ENCODE results near the gene CFTR.

Gene CFTR

GRCh38 chr7:117683430-117684175, 203.8 kb downstream of the CFTR start:
- TF ChIP-seq, protein P1, sequence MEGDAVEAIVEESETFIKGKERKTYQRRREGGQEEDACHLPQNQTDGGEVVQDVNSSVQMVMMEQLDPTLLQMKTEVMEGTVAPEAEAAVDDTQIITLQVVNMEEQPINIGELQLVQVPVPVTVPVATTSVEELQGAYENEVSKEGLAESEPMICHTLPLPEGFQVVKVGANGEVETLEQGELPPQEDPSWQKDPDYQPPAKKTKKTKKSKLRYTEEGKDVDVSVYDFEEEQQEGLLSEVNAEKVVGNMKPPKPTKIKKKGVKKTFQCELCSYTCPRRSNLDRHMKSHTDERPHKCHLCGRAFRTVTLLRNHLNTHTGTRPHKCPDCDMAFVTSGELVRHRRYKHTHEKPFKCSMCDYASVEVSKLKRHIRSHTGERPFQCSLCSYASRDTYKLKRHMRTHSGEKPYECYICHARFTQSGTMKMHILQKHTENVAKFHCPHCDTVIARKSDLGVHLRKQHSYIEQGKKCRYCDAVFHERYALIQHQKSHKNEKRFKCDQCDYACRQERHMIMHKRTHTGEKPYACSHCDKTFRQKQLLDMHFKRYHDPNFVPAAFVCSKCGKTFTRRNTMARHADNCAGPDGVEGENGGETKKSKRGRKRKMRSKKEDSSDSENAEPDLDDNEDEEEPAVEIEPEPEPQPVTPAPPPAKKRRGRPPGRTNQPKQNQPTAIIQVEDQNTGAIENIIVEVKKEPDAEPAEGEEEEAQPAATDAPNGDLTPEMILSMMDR (IDR thresholded peaks at IDR 0.05; ENCODE audit: low read depth, low read length, missing control alignments) = no peak
- DNase-seq (ENCODE audit: low read depth) = no peak
- no peak overlapping the region for H3K4me3 ChIP-seq (ENCODE audit: low read depth, low read length)

DNA sequence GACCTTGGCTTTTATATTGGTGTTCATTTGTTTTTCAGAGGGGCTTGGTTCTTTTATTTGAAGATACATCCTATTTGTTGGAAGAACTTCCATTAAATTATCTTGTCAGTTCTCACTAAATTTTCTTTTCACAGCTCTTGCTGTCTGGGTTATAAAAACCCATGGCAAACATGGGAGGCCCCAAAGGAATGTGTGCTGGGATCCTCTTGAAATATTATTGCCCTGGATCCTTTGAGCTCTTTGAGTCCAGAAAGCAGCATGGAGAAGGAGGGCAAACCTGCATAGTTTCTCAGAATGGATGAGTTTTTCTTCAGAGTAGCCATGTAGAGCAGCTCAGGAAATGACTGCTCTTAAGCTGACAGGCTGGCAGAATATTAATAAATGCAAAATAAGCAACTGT, 206.0 kb downstream of the CFTR start:
- no peak overlapping the region for H3K4me3 ChIP-seq (ENCODE audit: low read depth, low read length)
- TF ChIP-seq, protein P1 (IDR thresholded peaks at IDR 0.05; ENCODE audit: low read depth, low read length, missing control alignments) = no peak
- DNase-seq (ENCODE audit: low read depth) = no peak

- no peak overlapping the region for H3K4me3 ChIP-seq (ENCODE audit: low read depth, low read length)
- no peak for DNase-seq (ENCODE audit: low read depth)
- TF ChIP-seq, protein P1 (IDR thresholded peaks at IDR 0.05; ENCODE audit: low read depth, low read length, missing control alignments) = no peak
Observed at GRCh38 chr7:117686311-117686935, 206.6 kb downstream of the CFTR start.

- DNase-seq (ENCODE audit: low read depth) = no peak
- TF ChIP-seq, protein P1 (IDR thresholded peaks at IDR 0.05; ENCODE audit: low read depth, low read length, missing control alignments) = no peak
- H3K4me3 ChIP-seq (ENCODE audit: low read depth, low read length) = no peak overlapping the region
Observed at GRCh38 chr7:117688126-117688525, 208.3 kb downstream of the CFTR start.

- no peak for DNase-seq (ENCODE audit: low read depth)
- no peak overlapping the region for H3K4me3 ChIP-seq (ENCODE audit: low read depth, low read length)
- TF ChIP-seq, protein P1 (IDR thresholded peaks at IDR 0.05; ENCODE audit: low read depth, low read length, missing control alignments) = no peak
Observed at GRCh38 chr7:117689406-117689805, 209.6 kb downstream of the CFTR start.

DNA sequence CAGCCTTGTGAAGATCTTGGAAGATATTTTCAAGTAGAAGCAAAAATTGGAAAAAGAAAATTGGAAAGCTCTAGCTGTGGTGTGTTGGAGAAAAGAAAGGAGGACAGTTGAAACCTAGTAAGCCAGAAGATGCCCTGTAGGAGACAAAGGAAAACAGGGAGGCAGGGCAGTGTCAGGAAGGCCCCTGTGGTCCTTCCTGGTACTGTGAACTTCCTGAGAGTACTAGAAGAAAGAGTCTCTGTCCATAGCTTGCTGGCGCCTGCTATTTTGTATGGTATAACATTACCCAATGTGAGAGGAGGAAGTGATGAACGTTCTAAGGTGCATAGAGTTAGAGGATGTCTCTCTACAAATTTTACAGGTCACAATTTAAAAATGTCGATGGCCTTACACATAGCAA, 210.3 kb downstream of the CFTR start:
- TF ChIP-seq, protein P1 (IDR thresholded peaks at IDR 0.05; ENCODE audit: low read depth, low read length, missing control alignments) = no peak
- DNase-seq (ENCODE audit: low read depth) = no peak
- H3K4me3 ChIP-seq (ENCODE audit: low read depth, low read length) = no peak overlapping the region

All from GM12864 (cell line).